Middle frontal gyrus (tissue), 1 donor: ENCODE measurements around the gene IMMT.
"Not testable (repeated sequence)": the region's sequence is repeated elsewhere in the genome, so short reads cannot be mapped to it uniquely, and the experiment has no call there.

Experiments used
- DNase-seq: peaks from one replicate; pipeline ENCODE4 v3.0.0-alpha.2; 2015; ENCODE audit warnings: low spot score; ENCODE audit errors: extremely low spot score

The IMMT gene

DNA sequence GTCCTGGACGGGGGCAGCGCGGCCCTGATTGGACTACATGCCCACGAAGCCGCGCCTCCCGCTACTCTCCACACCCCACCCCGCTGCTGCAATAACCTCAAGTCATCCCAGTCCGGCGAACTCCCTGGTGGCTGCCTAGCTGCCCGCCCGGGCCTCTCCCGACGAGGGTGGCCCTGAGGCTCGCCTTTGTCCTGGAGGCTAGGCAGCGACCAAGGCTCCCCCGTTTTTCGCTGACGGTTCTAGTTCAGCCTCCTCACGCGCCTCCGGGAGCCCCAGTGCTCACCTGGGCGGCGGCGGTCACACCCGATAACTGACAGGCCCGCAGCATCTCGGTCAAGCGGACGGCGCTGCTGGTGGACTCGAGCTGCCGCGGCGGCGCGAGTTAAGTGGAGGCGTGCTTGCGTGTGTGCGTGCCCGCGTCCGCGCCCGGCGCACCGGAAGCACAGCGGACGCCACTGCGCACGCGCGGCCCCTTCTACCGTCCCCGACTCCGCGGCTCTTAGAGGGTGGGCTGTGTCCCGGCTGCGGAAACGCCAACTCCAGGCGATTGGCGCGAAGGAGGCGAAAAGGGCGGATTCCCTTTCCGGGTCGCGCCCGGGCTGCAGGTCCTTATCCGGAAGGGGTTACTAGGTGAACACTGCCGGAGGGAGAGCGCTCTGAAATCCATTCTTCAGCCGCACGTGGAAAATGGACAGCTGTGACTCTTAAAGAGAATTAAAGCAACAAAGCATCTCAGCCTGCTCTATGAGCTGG lies at the start of gene IMMT:
Gene IMMT (minus strand): TSS at position 408 of the 753 bp plus-strand sequence. CDS start 80 bp downstream, at position 328.
- DNase-seq: peak; percentile 91

DNA sequence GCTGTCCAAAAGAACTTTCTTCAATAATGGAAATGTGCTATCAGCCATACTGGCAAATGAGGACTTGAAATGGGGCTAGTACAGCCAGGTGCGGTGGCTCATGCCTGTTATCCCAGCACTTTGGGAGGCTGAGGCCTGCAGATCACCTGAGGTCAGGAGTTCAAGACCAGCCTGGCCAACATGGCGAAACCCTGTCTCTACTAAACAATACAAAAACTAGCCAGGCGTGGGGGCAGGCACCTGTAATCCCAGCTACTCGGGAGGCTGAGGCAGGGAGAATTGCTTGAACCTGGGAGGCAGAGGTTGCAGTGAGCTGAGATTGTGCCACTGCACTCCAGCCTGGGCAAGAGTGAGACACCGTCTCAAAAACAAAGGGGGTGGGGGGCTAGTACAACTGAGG lies 49.5 kb upstream of the IMMT start:
- not testable (repeated sequence) for DNase-seq

DNA sequence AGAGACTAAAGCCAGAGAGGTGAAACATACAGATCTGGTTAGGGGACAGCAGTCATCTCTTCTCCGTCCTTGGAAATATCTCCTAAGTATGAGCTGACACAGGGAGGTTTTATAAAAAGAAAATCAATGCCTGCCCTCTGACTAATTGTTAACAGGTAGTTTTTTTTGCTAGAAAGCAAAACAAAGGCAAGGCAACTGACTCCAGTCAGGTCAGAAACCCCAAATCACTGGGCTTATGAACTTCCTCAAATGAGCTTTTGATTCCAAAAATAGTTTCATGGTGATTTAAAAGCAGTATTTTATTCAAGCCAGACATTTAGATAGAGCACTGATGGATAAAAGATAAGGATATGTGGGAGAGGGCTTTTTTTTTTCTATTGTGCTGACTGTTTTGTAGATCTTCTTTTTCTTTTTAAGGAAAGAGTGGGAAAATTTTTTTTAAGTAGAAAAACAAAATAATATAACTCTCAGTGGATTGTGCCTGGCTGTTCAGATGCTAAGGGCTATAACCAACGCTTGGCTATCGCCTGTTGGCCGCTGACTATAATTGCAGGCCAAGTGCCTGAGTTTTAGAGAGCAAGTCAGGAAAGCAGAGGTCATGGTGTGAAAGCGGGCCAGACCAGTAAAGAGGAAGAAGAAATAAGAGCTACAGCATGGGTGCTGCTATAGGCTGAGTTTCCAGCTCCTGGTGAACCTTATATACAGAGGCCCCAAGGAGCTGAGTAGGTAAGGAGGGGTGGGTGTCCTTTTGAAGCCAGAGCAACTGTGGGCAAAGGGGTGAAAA lies 48.9 kb upstream of the IMMT start:
- no peak for DNase-seq

DNA sequence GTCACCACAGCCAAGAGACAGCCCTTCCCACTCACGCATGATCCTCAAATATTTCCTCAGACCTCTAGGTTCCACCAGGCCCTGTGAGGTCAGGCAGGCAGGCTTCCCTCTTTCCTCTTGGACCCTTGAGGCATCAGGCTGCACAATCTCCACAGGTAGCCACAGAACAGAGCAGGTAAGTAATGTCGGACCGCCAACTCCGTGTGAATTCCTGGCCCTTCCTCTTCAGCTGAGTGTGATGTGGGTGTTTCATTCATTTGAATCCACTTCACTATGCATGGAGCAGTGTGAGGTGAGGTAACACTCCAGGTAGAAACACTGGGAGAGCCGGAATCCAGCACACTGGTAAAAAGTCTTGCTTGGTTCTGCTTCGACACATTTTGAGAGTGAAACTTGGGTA lies 48.0 kb upstream of the IMMT start:
- no peak for DNase-seq

DNA sequence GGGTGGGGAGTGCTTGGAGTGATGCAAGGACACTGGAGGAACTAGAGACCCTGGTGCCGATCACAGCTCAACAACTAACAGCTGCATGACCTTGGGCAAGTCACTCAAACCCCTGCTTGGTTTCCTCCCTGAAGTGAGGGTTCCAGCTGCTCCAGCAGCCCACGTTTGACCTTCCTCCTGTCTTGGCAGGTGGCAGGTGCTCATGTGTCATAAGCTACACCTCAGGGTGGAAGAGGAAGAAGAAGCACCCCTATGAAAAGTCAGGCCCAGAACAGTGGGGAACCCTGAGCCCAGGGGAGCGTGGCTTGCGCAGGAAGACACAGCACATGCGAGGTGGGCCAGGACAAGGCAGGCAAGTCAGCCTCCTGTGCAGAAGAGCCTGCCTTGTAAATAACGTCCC lies 46.3 kb upstream of the IMMT start:
- DNase-seq: no peak

DNA sequence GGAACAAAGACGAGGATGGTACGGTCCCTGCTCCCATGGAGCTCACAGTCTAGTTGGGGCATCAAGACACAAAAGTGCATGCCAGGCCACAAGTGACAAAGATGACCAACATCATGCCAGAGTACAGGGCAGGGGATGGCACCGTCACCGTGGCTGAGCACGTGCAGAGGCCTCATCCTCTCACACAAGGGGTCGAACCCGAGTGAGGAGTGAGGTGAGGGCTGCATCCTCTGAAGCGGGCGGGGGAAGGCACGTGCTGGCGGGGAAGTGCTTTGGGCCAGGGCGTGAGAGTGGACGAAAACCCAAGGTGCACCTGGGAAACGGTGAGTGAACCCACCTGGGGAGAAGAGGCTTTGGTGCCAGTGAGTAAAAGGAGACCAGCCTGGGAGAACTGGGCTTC lies 45.0 kb upstream of the IMMT start:
- no peak for DNase-seq

DNA sequence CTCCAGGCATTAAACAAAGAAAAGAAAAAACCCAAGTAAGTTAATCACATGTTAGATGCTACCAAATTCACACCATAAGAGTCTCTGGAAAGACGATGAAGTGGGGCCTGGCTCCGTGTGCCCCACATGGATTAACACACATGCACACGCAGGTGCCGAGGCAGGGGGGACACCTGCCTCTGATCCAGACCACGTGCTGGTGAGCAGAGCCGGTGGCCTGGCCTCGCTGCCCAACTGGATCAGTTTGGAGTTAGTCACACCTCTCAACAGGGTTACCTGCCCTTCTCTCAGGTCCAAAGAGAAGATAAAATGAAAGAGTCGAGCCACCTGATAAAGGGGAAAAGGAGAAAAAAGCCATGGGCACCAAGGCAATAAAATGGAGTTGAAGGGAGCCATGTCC lies 44.5 kb upstream of the IMMT start:
- no peak for DNase-seq

DNA sequence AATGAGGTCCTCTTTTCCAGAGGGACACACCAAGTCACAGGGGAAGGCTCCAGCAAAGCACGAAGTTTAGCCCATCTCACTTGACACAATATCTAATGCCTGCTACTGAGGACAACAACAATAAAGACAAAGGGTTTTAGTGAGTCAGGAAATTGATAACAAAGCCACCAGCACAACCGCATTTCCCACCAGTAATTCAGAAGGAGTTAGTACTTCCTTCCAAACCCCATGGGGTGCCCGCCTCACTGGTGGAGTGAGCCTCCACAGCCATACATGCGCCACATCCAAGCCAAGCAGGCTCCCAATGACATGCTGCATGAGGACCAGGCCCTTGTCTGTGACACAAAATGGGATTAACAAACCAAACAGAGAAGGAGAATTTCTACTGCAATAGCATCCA lies 44.1 kb upstream of the IMMT start:
- DNase-seq: no peak

DNA sequence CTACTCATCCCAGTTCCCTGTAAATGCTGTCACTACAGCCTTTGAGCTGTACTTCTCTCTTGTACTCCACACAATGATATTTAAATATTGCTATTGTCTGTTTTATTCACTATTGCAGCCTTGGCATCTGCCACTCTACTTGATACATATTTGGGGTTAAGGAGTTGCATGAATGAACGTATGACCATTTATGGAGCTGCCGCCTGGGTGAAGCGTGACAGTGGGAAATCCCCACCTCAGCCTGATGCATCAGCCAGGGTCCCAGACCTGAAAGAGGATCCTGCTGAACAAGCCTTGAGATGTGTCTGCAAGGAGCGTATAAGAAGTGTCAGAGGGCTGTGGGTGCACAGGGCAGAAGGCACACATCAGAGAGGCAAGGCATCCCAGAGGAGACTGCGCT lies 43.1 kb upstream of the IMMT start:
- no peak for DNase-seq

DNA sequence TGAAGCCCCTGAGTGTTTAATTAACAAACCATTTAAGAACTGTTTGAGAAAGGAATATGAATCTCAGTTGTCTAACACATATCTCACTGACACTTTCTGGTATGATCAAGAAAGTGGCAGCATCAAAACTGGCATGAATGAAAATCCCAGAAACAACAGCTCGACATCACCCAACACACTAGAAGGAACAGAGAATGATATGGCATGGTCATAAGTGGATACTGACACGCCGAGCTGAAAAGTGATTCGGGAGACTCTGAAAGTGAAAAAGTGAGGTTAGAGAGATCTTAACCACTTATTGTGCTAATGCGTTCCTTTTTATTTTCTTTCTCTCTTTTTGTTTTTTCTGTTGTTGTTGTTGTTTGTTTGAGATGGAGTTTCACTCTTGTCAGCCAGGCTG lies 41.9 kb upstream of the IMMT start:
- no peak for DNase-seq

DNA sequence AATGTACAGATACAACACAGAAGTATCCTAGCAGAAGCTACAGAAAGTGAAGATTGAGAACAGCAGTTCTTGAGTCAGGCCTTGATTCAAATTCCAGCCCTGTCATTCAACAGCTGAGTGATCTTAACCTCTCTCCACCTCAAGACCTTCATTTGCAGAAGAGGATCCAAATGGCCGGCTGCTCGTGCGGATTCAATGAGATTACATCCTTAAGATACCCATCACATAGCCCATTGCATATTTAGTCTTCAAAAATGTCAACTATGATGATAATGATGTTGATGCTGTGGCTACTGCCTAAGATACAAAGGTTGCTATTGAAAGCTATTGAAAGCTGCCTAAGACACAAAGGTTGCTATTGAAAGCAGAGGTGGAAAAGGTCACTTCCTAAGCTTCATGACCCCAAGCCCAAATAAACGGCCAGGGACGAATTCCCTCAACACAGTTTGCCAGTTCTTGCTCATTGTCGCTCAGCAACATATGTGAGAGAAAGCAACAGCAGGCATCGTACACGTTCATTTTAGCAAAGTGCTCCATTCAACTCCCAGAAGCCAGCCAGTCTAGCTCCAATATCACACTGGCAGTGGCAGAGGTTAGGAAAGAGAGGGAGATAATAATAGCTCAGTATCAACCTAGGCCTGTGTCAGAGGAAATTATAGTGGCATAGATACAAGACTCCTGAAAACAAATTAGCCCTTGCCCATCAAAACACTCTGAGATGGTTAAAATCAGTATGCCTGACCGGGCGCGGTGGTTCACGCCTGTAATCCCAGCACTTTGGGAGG lies 40.1 kb upstream of the IMMT start:
- no peak for DNase-seq

DNA sequence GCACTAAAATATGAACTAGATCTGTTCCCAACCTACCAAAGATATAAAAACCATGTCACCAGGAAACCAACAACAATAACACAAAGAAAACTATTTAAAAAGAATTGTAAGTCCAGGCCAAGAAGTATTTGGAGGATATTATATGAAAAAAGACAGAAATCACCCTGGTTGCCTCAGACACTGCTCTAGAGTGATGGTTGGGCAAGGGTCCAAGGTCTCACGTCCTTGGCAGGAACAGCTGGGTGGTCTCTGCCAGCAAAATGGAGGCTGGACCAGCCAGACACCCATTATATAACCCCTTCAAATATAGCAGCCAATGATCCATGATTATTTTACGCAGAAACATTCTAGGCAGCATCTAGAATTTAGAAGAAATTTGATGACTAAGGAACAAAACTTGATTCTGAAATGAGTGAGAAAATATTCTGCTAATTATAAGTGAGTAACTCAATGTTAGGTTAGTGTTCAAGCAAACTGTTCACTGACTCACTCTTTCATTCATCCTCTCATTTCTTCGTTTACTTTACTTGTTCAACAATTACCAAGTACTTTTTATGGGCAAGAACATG lies 39.4 kb upstream of the IMMT start:
- no peak for DNase-seq

DNA sequence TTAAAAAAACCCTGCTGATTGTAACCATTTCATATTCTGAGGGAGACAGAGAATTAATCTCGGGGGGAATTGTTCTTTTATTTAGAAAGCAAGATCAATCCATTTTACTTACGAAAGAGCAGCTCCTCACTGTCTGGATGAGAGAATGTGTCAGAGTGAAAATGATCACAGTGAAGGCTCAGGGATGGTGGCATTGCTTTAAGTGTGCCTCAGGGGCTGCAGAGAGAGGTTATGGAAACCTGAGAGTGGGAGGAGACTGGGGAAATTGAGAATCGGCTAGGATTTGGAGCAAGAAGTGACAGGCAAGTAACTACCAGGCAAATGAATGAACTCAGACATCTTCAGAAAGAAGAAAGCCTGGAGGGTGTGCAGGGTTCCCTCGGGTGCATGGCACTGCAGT lies 38.2 kb upstream of the IMMT start:
- DNase-seq: no peak

DNA sequence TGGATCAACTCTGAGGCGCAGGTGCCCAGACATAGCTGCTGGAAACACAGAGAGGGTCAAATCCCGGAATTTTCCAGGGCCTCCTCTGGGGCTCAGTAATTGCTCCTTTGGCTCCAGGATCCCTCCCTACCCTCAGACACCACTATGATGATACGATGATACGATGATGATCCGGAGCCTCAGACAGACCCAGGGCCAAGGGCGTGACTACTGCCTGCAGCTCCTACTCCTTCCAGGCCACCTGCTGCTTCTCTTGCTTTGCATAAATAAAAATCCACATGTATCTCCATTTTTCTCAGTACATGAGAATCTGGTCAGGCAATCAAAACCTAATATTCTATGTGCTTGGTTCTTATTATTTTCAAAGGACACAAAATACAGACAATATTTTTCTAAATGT lies 37.6 kb upstream of the IMMT start:
- no peak for DNase-seq

DNA sequence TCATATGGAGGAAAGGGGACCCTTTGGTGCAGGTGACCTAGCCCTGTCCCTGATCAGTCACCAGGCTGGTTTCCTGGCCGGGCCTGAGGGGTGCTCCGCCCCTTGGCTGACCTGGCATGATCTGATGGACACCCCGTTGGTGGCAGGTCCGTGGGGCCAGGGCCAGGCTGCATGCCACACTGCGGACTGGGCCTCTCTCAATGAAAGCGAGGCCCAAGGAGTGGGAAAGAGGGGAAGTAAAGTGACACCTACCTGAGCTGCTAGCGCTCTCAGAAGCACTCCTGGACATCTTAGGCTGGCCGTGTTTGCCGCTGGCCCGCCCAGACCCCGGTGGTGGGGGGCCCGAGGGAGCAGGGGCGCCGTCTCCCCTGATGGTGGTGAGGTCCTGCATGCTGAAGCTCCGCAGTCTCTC lies 37.1 kb upstream of the IMMT start:
- DNase-seq: no peak

DNA sequence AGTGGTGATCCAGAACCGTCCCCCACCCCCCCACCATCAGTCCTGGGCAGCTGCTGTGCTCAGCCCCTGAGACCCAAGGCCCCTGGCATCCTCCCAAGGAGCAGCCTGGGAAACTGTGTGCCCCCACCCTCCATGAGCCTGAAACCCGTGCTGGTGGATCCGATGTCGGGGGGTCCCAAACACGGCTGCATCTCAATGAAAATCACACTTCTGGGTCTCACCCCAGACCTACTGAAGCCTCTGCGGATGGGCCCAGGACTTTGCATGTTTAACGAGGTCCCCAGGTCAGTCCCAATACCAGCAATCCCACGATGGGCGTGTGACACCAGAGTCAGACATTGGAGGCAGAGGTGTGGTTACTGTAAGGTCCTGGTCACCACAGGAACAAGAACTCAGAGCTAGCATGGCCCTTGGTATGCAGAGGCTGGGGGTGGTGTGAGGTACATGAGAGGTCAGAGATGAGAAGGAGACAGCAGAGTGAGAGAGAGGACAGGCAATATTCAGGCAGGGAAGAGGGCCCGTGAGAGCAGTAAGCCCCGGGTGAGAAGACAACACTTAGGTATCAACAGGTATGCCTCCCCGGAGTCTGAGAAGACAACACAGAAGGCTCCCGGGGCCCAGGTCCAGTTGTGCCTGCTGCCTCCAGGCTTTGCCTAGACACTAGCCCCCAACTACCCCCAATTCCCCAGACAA lies 36.6 kb upstream of the IMMT start:
- no peak for DNase-seq

DNA sequence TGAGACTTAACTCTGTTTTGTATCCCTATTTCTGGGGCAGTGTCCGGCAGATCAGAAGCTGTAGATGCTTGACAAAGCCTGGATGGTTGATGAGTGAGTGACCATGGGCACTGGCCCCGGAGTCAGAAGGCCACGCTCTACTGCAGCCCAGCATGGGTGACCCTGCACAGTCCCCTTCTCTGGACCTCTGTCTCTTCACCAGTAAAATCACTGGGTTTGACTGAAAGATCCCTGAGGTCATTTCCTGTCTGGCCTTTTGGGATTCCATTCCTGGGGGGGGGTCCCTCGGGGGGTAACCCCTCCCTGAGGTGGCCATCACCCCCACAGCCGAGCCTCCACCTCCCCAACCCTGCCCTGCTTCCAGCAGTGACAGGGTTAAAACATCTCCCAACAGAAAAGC lies 35.7 kb upstream of the IMMT start:
- no peak for DNase-seq

DNA sequence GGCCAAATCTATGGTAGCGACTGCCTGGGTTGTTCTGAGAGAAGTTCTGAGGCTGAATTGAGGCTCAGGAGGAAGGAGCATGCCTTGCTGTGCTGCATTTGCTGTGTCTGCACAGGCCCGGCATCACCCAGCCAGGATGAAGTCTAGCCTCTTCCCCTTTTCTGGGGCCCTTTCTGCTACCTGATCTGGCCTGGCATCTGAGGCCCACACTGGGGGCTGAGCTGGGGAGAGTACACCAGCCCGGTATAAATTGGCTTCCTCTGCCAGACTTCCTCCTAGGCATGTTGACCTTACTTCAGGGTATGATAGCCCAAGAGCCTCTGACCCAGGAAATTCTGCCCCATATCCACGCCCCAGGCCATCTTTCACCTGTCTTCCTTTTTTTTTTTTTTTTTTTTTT lies 34.0 kb upstream of the IMMT start:
- no peak for DNase-seq

DNA sequence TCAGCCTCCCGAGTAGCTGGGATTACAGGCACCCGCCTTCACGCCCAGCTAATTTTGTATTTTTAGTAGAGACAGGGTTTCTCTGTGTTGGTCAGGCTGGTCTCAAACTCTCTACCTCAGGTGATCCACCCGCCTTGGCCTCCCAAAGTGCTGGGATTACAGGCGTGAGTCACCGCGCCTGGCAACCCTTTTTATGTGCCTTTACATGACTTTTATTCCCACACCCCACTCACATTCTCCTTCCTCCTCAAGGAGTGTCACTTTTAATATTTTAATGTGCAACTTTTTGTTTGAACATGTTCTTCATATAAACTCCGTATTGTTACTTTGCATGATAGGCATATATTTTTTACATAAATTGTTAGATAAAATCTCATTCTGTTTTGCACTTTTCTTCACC lies 33.3 kb upstream of the IMMT start:
- not testable (repeated sequence) for DNase-seq

DNA sequence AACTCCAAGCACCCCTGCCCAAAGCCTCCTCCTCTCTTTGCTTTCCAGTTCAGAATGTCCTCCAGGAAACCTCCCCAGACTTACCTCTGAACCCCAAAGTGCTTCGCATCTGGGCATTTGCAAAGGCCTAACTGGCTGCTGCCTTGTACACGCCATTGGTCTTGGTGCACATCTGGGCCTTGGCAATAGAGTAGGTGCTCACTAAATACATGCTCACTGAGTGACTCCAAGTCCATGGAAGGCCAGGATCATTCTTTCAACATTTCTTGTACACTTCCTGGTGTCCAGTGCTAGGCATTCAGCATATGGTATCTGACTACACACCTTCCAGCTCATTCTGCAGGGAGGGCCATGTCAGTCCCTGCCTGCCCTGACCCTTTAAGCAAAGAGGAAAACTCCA lies 32.4 kb upstream of the IMMT start:
- no peak for DNase-seq
